ENCODE data around the gene PAAF1.

PAAF1 gene

DNA sequence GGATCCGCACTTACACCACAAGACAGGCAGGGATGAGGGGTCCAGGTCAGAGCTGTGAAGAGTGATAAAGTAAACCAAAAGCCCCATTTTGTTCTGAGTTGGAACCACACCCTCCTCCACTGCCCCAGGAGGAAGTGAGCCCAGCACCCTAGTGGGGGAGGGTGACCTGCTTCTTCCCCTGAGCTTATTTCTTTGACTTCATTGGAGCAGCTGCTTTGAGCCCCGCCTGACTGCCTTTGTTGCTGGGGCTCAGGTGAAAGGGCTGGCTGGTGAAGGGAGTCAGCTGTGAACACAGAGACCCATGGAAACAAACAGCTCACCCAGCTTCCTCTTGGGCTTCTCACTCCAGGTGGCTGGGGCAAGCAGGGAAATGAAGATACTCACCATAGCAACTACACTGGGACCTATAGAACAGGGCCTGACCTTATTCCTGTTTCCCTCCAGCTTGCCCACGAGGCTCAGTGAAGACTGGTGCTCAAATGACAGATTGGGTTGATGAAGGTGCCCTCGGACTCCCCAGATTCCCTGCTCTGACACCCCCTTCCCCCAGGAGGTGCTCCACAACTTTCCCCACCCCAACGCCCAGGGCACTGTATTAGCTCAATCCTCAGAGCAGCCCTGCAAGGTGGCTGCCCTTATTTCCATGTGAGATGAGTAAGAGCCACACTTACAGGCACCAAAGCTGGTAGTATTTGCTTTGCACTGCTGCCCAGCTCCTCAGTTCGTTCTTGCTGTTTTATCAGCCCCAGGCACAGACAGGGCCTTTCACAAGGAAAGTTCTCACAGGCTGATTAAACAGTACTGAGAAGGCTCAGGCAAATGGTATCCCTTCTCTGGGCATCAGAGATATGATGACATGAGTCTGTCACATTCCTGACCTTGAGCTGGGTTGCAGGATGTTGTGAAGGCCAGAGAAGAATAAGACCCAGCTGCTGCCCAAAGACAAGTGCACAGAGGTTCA, 103.5 kb downstream of the PAAF1 start:
- Histone ChIP-seq H3K27me3 (replicated peaks; ENCODE audit: control insufficient read depth, insufficient read depth, low read length) (no peaks in the 10 kb centered on the region), H3K4me3 (replicated peaks; ENCODE audit: low read depth, low read length) (peak overlapping the region; percentile 94), H3K36me3 (ENCODE audit: control insufficient read depth, insufficient read depth, low read length) (peaks cover 34% of the 10 kb centered on the region)
- TF ChIP-seq, protein P1, sequence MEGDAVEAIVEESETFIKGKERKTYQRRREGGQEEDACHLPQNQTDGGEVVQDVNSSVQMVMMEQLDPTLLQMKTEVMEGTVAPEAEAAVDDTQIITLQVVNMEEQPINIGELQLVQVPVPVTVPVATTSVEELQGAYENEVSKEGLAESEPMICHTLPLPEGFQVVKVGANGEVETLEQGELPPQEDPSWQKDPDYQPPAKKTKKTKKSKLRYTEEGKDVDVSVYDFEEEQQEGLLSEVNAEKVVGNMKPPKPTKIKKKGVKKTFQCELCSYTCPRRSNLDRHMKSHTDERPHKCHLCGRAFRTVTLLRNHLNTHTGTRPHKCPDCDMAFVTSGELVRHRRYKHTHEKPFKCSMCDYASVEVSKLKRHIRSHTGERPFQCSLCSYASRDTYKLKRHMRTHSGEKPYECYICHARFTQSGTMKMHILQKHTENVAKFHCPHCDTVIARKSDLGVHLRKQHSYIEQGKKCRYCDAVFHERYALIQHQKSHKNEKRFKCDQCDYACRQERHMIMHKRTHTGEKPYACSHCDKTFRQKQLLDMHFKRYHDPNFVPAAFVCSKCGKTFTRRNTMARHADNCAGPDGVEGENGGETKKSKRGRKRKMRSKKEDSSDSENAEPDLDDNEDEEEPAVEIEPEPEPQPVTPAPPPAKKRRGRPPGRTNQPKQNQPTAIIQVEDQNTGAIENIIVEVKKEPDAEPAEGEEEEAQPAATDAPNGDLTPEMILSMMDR (IDR thresholded peaks at IDR 0.05; ENCODE audit: insufficient read depth, low read length, poor library complexity, severe bottlenecking), result no peak
- peak; percentile 87 for DNase-seq (ENCODE audit: extremely low read depth, insufficient read length)
